Rectal smooth muscle tissue (tissue), 1 donor: ENCODE data around the gene LRRC34.

ENCODE experiments used
- H3K27ac ChIP-seq: one replicate; pipeline ENCODE4 v1.7.0; 2013; ENCODE audit warnings: low read depth, low read length, inconsistent platforms
- H3K27me3 ChIP-seq: one replicate; pipeline ENCODE4 v1.7.0; 2013; ENCODE audit warnings: low read length; ENCODE audit not compliant: control insufficient read depth, insufficient read depth
- H3K36me3 ChIP-seq: one replicate; pipeline ENCODE4 v1.7.0; 2013; ENCODE audit warnings: low read length; ENCODE audit not compliant: control insufficient read depth, insufficient read depth
- H3K4me1 ChIP-seq: one replicate; pipeline ENCODE4 v1.7.0; 2013; ENCODE audit warnings: low read length; ENCODE audit not compliant: control insufficient read depth, insufficient read depth
- H3K4me3 ChIP-seq: one replicate; pipeline ENCODE4 v1.7.0; 2013; ENCODE audit warnings: low read length
- H3K9ac ChIP-seq: one replicate; pipeline ENCODE4 v1.7.0; 2013; ENCODE audit warnings: low read length

LRRC34 gene

DNA sequence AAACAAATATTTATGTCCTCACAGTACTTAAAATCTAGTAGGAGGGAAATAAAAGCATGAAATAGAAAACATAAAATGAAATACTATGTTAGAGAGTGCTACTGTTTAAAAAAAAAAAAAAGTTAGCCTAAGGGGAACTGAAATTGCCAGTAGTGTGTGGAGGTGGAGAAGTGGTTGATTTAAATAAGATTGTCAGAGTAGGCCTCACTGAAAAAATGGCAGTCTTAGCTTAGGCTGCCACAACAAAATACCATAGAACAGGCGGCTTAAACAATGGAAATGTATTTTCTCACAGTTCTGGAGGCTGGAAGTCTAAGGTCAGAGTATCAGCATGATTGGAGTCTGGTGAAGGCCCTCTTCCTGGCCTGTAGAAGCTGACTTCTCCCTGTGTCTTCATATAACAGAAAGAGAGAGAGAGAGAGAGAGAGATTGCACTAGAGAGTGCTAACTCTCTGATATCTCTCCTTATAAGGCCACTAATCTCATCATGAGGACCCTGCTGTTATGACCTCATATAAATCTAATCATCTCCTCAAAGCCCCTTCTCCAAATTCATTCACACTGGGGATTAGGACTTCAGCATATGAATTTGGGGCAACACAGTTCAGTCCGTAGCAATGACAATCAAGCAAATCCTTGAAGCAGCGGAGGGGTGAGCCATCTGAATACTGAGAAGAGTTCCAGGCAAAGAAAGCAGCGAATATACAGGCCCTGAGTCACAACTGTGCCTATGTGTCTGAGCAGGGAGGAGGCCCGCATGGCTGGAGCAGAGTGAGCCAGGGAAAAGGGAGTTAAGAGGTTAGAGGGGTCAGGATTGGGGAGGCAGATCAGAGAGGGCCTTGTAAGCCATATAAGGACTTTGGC lies 23.6 kb upstream of the LRRC34 start:
- no peak overlapping the region for H3K4me3 ChIP-seq
- no peaks in the 10 kb centered on the region for H3K27me3 ChIP-seq
- H3K9ac ChIP-seq: no peak overlapping the region
- H3K36me3 ChIP-seq: no peaks in the 10 kb centered on the region
- H3K27ac ChIP-seq: no peak overlapping the region
- no peaks in the 10 kb centered on the region for H3K4me1 ChIP-seq

DNA sequence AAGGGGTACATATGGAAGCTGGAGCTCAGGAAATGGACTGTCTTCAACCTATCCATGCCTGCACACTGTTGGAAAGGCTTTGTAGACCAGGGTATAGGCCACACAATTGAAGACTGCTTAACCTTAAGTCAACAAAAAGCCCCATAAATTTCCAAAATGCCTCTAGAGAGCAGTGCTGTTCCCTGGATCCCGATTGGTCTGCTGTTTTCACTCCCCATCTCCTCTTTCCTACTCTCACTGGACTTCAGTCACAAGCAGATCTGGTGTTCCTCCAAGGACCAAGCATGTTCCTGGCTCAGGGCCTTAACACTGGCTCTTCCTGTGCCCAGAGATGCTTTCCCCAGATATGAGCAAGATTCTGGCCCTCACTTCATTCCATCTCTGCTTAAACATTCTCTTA lies 22.8 kb upstream of the LRRC34 start:
- H3K36me3 ChIP-seq: no peaks in the 10 kb centered on the region
- H3K4me1 ChIP-seq: no peaks in the 10 kb centered on the region
- no peak overlapping the region for H3K27ac ChIP-seq
- H3K27me3 ChIP-seq: no peaks in the 10 kb centered on the region
- H3K9ac ChIP-seq: no peak overlapping the region
- H3K4me3 ChIP-seq: no peak overlapping the region

DNA sequence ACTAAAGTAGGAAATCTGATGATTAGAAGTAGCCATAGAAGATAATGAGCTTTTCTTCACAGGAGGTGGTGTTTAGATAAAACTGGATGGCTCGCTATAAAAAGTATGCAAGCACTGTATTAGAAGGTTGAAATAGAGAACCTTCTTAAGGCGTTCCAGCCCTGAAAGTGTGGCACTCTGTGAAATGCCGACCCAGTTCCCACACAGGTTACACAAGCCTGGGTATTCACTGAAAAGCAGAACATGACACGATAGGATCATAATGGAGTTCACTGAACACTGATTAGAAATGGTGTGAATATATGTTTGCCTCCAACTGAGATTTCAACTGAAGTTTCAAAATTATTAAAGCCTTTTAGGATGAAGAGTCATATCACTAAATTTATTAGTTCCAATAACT lies 15.0 kb upstream of the LRRC34 start:
- no peaks in the 10 kb centered on the region for H3K27me3 ChIP-seq
- H3K9ac ChIP-seq: no peak overlapping the region
- no peaks in the 10 kb centered on the region for H3K36me3 ChIP-seq
- H3K4me3 ChIP-seq: no peak overlapping the region
- H3K27ac ChIP-seq: no peak overlapping the region
- H3K4me1 ChIP-seq: no peaks in the 10 kb centered on the region

DNA sequence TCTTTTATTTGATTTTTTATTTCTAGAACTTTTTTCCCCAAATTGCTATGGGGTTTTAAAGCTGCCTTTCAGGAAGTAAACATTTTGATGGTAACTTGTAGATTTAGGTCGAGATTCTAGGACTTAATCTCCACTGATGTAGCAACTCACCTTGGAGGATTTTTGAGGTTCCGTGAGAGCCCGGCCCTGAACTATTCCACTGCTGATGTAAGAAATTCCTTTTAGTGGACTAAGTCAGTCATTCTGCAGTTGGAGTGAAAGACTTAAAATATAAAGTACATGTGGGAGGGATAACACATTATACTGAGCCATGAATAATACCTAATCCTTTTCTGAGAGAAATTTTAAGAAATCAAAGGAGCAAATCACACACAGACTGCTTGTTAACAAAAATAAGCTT lies 12.6 kb upstream of the LRRC34 start:
- H3K27ac ChIP-seq: no peak overlapping the region
- H3K4me3 ChIP-seq: no peak overlapping the region
- H3K4me1 ChIP-seq: no peaks in the 10 kb centered on the region
- H3K27me3 ChIP-seq: no peaks in the 10 kb centered on the region
- H3K9ac ChIP-seq: no peak overlapping the region
- H3K36me3 ChIP-seq: no peaks in the 10 kb centered on the region

DNA sequence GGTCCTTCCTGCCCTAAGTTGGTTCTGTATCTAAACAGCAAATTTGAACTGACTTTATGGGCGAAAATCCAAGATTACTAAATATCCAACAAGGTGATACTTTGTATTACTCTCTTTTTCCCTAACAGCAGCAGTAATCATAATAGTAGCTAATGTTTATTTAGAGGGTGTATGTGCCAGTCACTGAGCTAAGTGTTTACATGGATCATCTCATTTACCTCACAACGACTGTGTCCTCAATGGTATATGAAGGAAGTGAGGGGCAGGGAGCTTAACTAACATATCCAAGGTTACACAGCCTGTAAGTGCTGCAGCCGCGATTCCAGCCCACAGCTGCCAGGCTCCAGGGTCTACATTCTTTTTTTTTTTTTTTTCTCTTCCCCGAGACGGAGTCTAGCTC lies 10.3 kb upstream of the LRRC34 start:
- no peak overlapping the region for H3K4me3 ChIP-seq
- H3K36me3 ChIP-seq: no peaks in the 10 kb centered on the region
- no peaks in the 10 kb centered on the region for H3K4me1 ChIP-seq
- H3K9ac ChIP-seq: no peak overlapping the region
- H3K27me3 ChIP-seq: no peaks in the 10 kb centered on the region
- H3K27ac ChIP-seq: no peak overlapping the region

DNA sequence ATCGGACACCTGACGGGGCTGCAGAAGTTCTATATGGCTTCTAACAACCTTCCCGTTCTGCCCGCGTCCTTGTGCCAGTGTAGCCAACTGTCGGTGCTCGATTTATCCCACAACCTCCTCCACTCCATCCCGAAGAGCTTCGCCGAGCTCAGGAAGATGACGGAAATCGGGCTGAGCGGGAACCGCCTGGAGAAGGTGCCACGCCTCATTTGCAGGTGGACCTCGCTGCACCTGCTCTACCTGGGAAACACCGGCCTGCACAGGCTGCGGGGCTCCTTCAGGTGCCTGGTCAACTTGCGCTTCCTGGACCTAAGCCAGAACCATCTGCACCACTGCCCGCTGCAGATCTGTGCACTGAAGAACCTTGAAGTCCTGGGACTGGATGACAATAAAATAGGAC lies 9.8 kb upstream of the LRRC34 start:
- Histone ChIP-seq H3K4me1 (no peaks in the 10 kb centered on the region), H3K27ac (no peak overlapping the region), H3K36me3 (no peaks in the 10 kb centered on the region), H3K9ac (no peak overlapping the region), H3K4me3 (no peak overlapping the region), H3K27me3 (no peaks in the 10 kb centered on the region)

DNA sequence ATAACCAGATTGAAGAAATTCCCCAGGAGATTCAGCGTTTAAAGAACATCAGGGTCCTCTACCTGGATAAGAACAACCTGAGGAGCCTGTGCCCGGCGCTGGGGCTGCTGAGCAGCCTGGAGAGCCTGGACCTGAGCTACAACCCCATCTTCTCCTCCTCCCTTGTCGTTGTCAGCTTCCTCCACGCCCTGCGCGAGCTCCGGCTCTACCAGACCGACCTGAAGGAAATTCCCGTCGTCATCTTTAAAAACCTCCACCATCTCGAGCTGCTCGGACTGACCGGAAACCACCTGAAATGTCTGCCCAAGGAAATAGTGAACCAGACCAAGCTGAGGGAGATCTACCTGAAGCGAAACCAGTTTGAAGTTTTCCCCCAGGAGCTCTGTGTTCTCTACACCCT lies 9.4 kb upstream of the LRRC34 start:
- Histone ChIP-seq H3K27me3 (no peaks in the 10 kb centered on the region), H3K27ac (no peak overlapping the region), H3K9ac (no peak overlapping the region), H3K36me3 (no peaks in the 10 kb centered on the region), H3K4me1 (no peaks in the 10 kb centered on the region), H3K4me3 (no peak overlapping the region)

DNA sequence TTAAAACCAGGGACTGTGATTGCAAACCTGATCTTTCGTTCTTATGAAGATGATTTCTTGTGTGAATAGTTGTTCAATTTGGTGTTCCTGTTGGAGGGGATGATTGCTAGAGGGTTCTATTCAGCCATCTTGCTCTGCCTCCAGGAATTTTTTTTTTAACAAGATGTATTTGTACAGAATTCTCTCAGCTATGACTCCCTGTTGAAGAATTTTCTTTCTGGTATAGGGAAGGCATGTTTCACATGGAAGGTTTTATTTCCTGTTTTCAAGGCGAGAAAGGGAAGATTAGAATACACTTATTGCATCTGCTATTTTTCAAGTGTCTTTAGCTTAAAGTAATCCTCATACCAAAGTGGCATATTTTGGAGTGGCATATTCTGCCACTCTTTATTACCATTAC lies 5.6 kb upstream of the LRRC34 start:
- H3K9ac ChIP-seq: no peak overlapping the region
- H3K4me1 ChIP-seq: no peaks in the 10 kb centered on the region

DNA sequence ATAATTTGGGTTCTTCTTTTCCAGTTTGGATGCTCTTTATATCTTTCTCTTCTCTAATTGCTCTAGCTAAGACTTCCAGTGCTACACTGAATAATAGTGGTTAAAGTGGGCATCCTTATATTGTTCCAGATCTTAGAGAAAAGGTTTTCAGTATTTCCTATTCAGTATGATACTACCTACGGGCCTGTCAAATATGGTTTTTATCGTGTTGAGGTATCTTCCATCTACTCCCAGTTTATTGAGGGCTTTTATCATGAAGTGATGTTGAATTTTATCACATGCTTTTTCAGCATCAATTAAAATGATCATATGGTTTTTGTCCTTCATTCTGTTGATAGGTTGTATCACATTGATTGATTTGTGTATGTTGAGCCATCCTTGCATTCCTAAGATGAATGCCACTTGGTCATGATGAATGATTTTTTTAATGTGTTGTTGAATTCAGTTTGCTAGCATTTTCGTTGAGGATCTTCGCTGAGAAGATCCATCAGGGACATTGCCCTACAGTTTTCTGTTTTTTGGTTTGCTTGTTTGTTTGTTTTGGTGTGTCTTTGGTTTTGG lies 3.0 kb upstream of the LRRC34 start:
- H3K27me3 ChIP-seq: no peaks in the 10 kb centered on the region
- no peak overlapping the region for H3K4me3 ChIP-seq

More for the DNA sequence above, 5.6 kb upstream of the LRRC34 start:
- Histone ChIP-seq H3K27me3 (no peaks in the 10 kb centered on the region), H3K36me3 (no peaks in the 10 kb centered on the region), H3K27ac (no peak overlapping the region), H3K4me3 (no peak overlapping the region)

DNA sequence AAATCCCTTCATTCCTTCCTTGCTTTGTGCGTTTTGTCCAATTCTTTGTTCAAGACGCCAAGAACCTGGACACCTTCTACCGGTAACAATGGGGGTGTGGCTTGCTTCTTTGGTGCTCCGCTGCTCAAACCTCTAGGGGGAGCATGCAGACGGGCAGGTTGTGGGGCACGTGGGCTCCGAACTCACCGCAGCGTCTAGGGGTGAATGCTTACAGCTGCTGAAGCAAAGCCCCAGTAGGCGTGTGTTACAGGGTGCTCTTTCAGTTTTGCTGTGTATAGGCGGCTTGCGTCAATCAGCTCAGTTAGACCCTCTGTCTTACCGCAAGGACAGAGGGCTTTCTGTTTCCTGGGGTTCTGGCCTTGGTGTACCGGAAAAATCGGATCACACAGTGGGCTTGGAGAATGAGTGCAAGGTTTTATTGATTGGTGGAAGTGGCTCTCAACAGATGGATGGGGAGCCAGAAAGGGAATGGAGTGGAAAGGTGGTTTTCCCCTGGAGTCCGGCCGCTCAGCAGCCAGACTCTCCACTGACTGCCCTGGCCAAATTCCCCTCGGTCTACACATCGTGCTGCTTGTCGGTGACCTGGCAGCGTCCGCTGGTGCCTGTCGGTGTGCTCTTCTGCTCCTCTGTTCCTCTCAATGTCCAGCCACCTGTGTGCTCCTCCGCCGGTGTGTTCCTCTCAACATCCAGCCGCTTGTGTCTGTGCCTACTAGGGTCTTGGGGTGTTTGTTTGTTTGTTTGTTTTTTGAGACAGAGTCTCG lies 1.2 kb upstream of the LRRC34 start:
- peaks cover 2% of the 10 kb centered on the region for H3K4me1 ChIP-seq
- no peaks in the 10 kb centered on the region for H3K27me3 ChIP-seq
- H3K36me3 ChIP-seq: no peaks in the 10 kb centered on the region
- H3K27ac ChIP-seq: no peak overlapping the region
- peak overlapping the region; percentile 75 for H3K4me3 ChIP-seq
- no peak overlapping the region for H3K9ac ChIP-seq

More for the DNA sequence above, 3.0 kb upstream of the LRRC34 start:
- Histone ChIP-seq H3K36me3 (no peaks in the 10 kb centered on the region), H3K27ac (no peak overlapping the region), H3K9ac (no peak overlapping the region), H3K4me1 (peaks cover 2% of the 10 kb centered on the region)

DNA sequence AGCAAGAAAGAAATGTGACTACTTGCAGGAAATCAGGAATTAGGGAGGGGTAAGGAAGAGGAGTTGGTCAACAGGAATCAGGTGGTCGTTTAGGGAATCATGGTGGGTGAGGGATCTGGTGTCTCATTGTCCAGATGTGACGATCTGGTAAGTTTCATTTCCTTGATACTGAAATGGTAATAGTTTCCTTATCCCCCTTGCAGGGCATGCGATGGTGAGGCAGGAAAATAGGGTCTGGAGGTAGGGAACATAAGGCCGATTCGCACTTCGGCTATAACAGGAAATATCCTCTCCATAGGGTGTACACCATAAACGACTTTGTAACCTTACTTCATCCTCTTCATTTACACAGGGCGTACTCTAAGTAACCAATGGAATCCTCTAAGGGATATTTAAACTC lies 574 bp upstream of the LRRC34 start:
- Histone ChIP-seq H3K4me1 (peaks cover 2% of the 10 kb centered on the region), H3K27me3 (no peaks in the 10 kb centered on the region), H3K27ac (no peak overlapping the region), H3K36me3 (no peaks in the 10 kb centered on the region), H3K4me3 (peak overlapping the region; percentile 75), H3K9ac (no peak overlapping the region)

DNA sequence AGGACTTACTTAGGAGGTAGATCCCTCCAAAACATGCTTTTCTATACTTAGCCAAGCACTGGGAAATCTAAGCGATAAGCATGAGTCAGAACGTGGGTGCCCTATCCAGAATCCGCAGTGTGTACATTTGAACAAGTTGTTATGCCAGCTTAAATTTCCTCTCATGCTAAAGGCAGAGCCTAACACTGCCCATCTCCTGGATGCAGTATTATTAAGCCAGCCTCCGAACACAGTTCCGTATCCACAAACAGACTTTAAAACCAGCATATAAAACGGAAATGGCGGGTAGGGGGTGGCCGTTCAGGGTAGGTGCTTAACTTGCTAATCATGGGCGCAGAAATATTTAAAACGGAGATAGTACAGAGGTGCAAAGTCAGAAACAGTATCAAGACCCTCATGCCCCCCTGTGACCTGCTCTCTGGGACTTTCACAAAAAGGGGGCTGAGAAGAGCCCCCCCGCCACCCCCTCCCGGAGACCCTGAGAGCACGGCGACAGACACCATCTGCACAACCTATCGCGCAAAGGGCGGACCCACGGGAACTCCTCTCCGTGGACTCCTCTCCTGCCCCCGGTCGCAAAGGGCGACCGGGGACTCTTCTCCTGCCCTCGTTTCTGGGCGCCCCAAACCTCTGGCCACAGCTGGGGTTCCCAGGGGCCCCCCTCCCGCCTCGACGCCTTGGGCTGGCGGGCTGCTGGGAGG lies 923 bp downstream of the LRRC34 start:
- H3K9ac ChIP-seq: no peak overlapping the region
- H3K27me3 ChIP-seq: no peaks in the 10 kb centered on the region
- H3K4me1 ChIP-seq: peaks cover 2% of the 10 kb centered on the region
- peak overlapping the region; percentile 75 for H3K4me3 ChIP-seq
- H3K36me3 ChIP-seq: no peaks in the 10 kb centered on the region
- peak overlapping the region; percentile 78 for H3K27ac ChIP-seq
